A673 (cell line): ENCODE measurements around the gene COG7. TPM values are rescaled to one million over a fixed set of nuclear protein-coding genes. Genes with fewer than 3 reads are reported as not detected.
"Not testable (repeated sequence)": the region's sequence is repeated elsewhere in the genome, so short reads cannot be mapped to it uniquely, and the experiment has no call there.

ENCODE experiments used
- BruUV-seq: library from RNA; stranded (reverse); fragments of 400-500 nt; replicated peaks from 2 replicates; lab custom pipeline; 2021; lab: Mats Ljungman, UMichigan
- CTCF ChIA-PET: fragments of 300-600 bp; sonication (Branson Sonifier 250); formaldehyde crosslinking; loops from one replicate; lab custom pipeline; 2022; ENCODE audit warnings: antibody characterized with exemption; lab: Charles Lee
- POLR2A ChIA-PET: fragments of 300-600 bp; sonication (Branson Sonifier 250); formaldehyde crosslinking; loops from one replicate; lab custom pipeline; 2022; ENCODE audit warnings: antibody characterized with exemption; ENCODE audit not compliant: low non-redundant PET; lab: Charles Lee
- DNase-seq: peaks from one replicate; pipeline ENCODE4 v3.0.0-alpha.2; 2015; ENCODE audit warnings: low spot score
- H3K27ac ChIP-seq: fragments of 200-600 bp; sonication (generic); 2 replicates; pipeline ENCODE4 v1.5.1; 2016; ENCODE audit warnings: mixed run types, low read depth, mild to moderate bottlenecking, mixed read lengths, antibody characterized with exemption, low read length; ENCODE audit not compliant: poor library complexity, severe bottlenecking
- H3K27me3 ChIP-seq: fragments of 200-600 bp; sonication (generic); replicated peaks from 2 replicates; pipeline ENCODE4 v1.6.1; 2017; ENCODE audit warnings: mixed run types, low read depth, mild to moderate bottlenecking, mixed read lengths, antibody characterized with exemption, low read length; ENCODE audit not compliant: insufficient read depth, poor library complexity
- H3K36me3 ChIP-seq: fragments of 200-600 bp; sonication (generic); 2 replicates; pipeline ENCODE4 v1.6.1; 2016; ENCODE audit warnings: mixed run types, mild to moderate bottlenecking, mixed read lengths, antibody characterized with exemption, low read length; ENCODE audit not compliant: insufficient read depth, poor library complexity, severe bottlenecking
- H3K4me1 ChIP-seq: fragments of 200-600 bp; sonication (generic); 2 replicates; pipeline ENCODE4 v1.6.1; 2017; ENCODE audit warnings: mixed run types, mild to moderate bottlenecking, mixed read lengths, antibody characterized with exemption, low read length; ENCODE audit not compliant: insufficient read depth, poor library complexity, severe bottlenecking
- H3K4me3 ChIP-seq: fragments of 200-600 bp; sonication (generic); 2 replicates; pipeline ENCODE4 v1.5.1; 2016; ENCODE audit warnings: low read depth, mixed run types, mild to moderate bottlenecking, mixed read lengths, low read length; ENCODE audit not compliant: poor library complexity, severe bottlenecking
- H3K9me3 ChIP-seq: fragments of 200-600 bp; sonication (generic); 2 replicates; pipeline ENCODE4 v1.6.1; 2016; ENCODE audit warnings: mixed run types, low read depth, mild to moderate bottlenecking, mixed read lengths, antibody characterized with exemption, low read length; ENCODE audit not compliant: poor library complexity, severe bottlenecking
- EZH2 ChIP-seq: fragments of 200-600 bp; sonication (generic); IDR thresholded peaks from 2 replicates; pipeline ENCODE4 v1.6.1; 2017; ENCODE audit warnings: borderline replicate concordance, low read depth, mild to moderate bottlenecking, mixed read lengths, antibody characterized with exemption, low read length; ENCODE audit not compliant: poor library complexity, severe bottlenecking
- intact Hi-C: fragments of 100-400 bp; cut with micrococcal nuclease; formaldehyde crosslinking; loops from one replicate; pipeline ENCODE4 v1.10.0; 2022; ENCODE audit not compliant: unreplicated experiment
- total RNA-seq: library from RNA; stranded (reverse); gene quantifications from 2 replicates; pipeline ENCODE4 v1.2.3, GENCODE V29; 2021
- TF ChIP-seq, protein P1 (sequence below): fragments of 300-800, 200-600 bp; sonication (generic); conservative IDR thresholded peaks from 2 replicates; pipeline ENCODE4 v1.5.1; 2017; ENCODE audit warnings: low read depth, mild to moderate bottlenecking, antibody characterized with exemption, low read length, moderate library complexity, mixed read lengths

The COG7 gene
- total RNA-seq, 1 experiment from 2014 or later: 33.8 TPM

DNA sequence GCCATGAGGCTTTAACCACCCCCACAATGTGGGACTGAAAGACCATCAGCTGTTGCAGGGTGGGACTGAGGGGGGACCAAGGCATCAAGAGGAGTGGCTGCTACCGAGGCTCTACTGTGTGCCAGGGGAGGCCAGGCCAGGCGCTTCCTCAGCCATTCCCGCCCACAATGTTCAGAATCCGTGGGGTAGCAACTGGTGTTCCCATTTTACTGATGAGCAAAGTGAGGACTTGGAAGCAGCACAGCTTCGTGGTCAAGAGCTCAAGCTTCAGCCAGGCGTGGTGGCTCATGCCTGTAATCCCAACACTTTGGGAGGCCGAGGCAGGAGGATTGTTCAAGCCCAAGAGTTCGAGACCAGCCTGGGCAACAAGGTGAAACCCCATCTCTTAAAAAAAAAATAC lies 85.0 kb downstream of the COG7 start:
- intact Hi-C loops: no loop called here
- Histone ChIP-seq H3K36me3 (no peaks in the 10 kb centered on the region), H3K27me3 (no peaks in the 10 kb centered on the region), H3K4me3 (no peak overlapping the region), H3K9me3 (no peaks in the 10 kb centered on the region), H3K27ac (no peak overlapping the region), H3K4me1 (no peaks in the 10 kb centered on the region)
- CTCF ChIA-PET: no interaction called here
- no peak for DNase-seq
- POLR2A ChIA-PET: no interaction called here
- no TSS peak for BruUV-seq
- no peak for TF ChIP-seq EZH2
- TF ChIP-seq, protein P1, sequence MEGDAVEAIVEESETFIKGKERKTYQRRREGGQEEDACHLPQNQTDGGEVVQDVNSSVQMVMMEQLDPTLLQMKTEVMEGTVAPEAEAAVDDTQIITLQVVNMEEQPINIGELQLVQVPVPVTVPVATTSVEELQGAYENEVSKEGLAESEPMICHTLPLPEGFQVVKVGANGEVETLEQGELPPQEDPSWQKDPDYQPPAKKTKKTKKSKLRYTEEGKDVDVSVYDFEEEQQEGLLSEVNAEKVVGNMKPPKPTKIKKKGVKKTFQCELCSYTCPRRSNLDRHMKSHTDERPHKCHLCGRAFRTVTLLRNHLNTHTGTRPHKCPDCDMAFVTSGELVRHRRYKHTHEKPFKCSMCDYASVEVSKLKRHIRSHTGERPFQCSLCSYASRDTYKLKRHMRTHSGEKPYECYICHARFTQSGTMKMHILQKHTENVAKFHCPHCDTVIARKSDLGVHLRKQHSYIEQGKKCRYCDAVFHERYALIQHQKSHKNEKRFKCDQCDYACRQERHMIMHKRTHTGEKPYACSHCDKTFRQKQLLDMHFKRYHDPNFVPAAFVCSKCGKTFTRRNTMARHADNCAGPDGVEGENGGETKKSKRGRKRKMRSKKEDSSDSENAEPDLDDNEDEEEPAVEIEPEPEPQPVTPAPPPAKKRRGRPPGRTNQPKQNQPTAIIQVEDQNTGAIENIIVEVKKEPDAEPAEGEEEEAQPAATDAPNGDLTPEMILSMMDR: no peak

DNA sequence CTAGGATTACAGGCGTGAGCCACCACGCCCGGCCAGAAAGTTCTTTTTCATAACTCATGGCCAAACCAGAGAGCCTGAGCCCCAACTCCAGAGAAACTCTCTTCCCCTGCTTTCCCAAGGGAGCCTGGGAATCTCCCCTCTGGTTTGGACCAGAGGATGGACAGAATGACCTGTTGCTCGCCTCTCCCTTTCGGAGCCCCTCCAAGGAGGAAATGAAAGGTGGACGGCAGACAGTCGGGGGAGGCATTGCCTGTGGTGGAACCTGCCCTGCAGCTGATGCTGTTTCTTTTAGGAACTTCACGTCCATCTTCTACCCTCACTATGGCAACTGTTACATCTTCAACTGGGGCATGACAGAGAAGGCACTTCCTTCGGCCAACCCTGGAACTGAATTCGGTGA lies 85.4 kb downstream of the COG7 start:
- Histone ChIP-seq H3K36me3 (no peaks in the 10 kb centered on the region), H3K4me3 (no peak overlapping the region), H3K4me1 (no peaks in the 10 kb centered on the region), H3K9me3 (no peaks in the 10 kb centered on the region), H3K27me3 (no peaks in the 10 kb centered on the region), H3K27ac (no peak overlapping the region)
- no peak for DNase-seq
- BruUV-seq: no TSS peak
- CTCF ChIA-PET: no interaction called here
- POLR2A ChIA-PET: no interaction called here
- intact Hi-C loops: no loop called here
- TF ChIP-seq, protein P1: no peak
- no peak for TF ChIP-seq EZH2

DNA sequence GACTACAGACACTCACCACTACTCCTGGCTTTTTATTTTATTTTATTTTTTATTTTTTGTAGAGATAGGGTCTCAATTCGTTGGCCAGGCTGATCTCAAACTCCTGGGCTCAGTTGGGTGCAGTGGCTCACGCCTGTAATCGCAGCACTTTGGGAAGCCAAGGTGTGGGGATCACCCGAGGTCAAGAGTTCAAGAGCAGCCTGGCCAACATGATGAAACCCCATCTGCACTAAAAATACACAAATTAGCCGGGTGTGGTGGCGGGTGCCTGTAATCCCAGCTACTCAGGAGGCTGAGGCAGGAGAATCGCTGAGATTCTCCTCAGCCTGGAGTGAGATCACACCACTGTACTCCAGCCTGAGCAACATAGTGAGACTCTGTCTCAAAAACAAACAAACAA lies 86.6 kb downstream of the COG7 start:
- BruUV-seq, H3K36me3 ChIP-seq, CTCF ChIA-PET, H3K4me3 ChIP-seq, POLR2A ChIA-PET, intact Hi-C loops, H3K27ac ChIP-seq, H3K9me3 ChIP-seq, H3K27me3 ChIP-seq, H3K4me1 ChIP-seq, DNase-seq: not testable (repeated sequence)

DNA sequence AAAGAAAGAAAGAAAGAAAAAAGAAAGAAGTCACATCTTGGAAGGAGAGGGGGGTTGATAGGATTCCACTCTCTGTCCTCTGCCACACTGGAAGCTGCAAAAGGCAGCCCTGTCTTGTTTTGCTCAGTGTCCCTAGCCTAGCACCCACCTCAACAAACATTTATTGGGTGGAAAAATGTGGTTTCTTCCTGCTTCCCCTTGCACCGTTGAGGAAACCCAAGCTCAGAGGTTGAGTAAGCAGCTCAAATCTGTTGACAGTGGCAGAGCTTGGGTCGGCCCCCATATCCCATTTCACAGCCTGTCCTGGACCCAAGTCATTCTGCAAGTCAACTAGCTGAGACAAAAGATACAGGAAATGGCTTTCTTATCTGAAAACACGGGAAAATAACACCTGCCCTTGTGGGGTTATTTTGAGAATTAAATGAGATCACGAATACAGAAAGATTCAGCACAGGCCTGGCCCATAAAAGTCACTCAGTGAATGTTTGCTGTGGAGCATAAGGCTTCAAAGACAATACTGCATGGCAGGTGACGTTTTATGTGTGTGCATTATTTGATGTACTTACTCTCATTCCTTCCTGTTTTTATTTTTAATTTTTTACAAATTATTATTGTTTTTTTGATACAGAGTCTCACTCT lies 87.3 kb downstream of the COG7 start:
- Histone ChIP-seq H3K9me3 (no peaks in the 10 kb centered on the region), H3K4me3 (no peak overlapping the region), H3K4me1 (no peaks in the 10 kb centered on the region), H3K27ac (no peak overlapping the region), H3K36me3 (no peaks in the 10 kb centered on the region), H3K27me3 (no peaks in the 10 kb centered on the region)
- BruUV-seq: no TSS peak
- no peak for DNase-seq
- intact Hi-C loops: no loop called here
- POLR2A ChIA-PET: no interaction called here
- CTCF ChIA-PET: no interaction called here
- TF ChIP-seq, protein P1: no peak
- TF ChIP-seq EZH2: no peak
